K562 (cell line): Measurements from ENCODE around the gene OAT. TPM values are rescaled to one million over a fixed set of nuclear protein-coding genes. Genes with fewer than 3 reads are reported as not detected.

Experiments used
- ATF1 ChIP-seq, 2 experiments: fragments of 450-650 bp in 1 of 2; IDR thresholded peaks; 2 replicates each; pipeline ENCODE4 v1.6.1; 2016; ENCODE audit warnings: missing compliant biosample characterization in 1 of 2, missing genetic modification characterization in 1 of 2
- BDP1 ChIP-seq: IDR thresholded peaks from 3 replicates; pipeline ENCODE4 v1.6.1; 2011; ENCODE audit not compliant: insufficient read length, insufficient read depth
- CHD4 ChIP-seq: fragments of 200-600 bp; sonication (generic); IDR thresholded peaks from 3 replicates; pipeline ENCODE4 v1.6.1; 2012; ENCODE audit warnings: low read depth, mild to moderate bottlenecking, mixed read lengths, low read length, inconsistent platforms; ENCODE audit not compliant: insufficient read depth, insufficient replicate concordance, poor library complexity, severe bottlenecking
- CXXC5 ChIP-seq: fragments of 250-450 bp; sonication (Bioruptor Pico); IDR thresholded peaks from 2 replicates; pipeline ENCODE4 v1.8.0; 2022; ENCODE audit warnings: inconsistent platforms, mild to moderate bottlenecking, moderate library complexity
- GATAD2B ChIP-seq: fragments of 450-650 bp; IDR thresholded peaks from 2 replicates; pipeline ENCODE4 v1.6.1; 2017; ENCODE audit warnings: mild to moderate bottlenecking, borderline replicate concordance
- KLF1 ChIP-seq: fragments of 450-650 bp; IDR thresholded peaks from 2 replicates; pipeline ENCODE4 v1.6.1; 2016; ENCODE audit warnings: missing genetic modification characterization, missing compliant biosample characterization
- MAX ChIP-seq: sonication (generic); formaldehyde crosslinking; IDR thresholded peaks from 2 replicates; pipeline ENCODE4 v1.9.0; 2022; ENCODE audit warnings: mild to moderate bottlenecking, missing genetic modification reagents
- MYNN ChIP-seq, 2 experiments: sonication (generic); formaldehyde crosslinking in 1 of 2; IDR thresholded peaks; 2 replicates each; pipeline versions ENCODE4 v1.5.0 to v1.6.1; 2016 to 2020; ENCODE audit warnings: antibody characterized with exemption in 1 of 2, missing genetic modification reagents in 1 of 2
- NFIX ChIP-seq: fragments of 250-450 bp; sonication (Bioruptor Pico); IDR thresholded peaks from 2 replicates; pipeline ENCODE4 v1.4.0; 2020; ENCODE audit warnings: low read depth, mild to moderate bottlenecking, moderate library complexity
- NFXL1 ChIP-seq: fragments of 450-650 bp; formaldehyde crosslinking; IDR thresholded peaks from 2 replicates; pipeline ENCODE4 v1.4.0; 2021; ENCODE audit warnings: mild to moderate bottlenecking
- PBX2 ChIP-seq, 2 experiments: IDR thresholded peaks in 1 of 2; conservative IDR thresholded peaks in 1 of 2; 2 replicates each; pipeline ENCODE4 v1.6.1; 2016; ENCODE audit warnings: low read depth in 2 of 2, mild to moderate bottlenecking in 1 of 2, missing compliant biosample characterization in 1 of 2, missing genetic modification characterization in 1 of 2, moderate library complexity in 1 of 2
- PCBP1 ChIP-seq: fragments of 200-400 bp; formaldehyde crosslinking; IDR thresholded peaks from 2 replicates; pipeline ENCODE4 v1.6.1; 2018; ENCODE audit warnings: mild to moderate bottlenecking, low read depth, low read length; ENCODE audit not compliant: poor library complexity, severe bottlenecking
- PKNOX1 ChIP-seq: fragments of 450-650 bp; IDR thresholded peaks from 2 replicates; pipeline ENCODE4 v1.6.1; 2016
- SIN3A ChIP-seq, 2 experiments: fragments of 150-350 bp in 1 of 2; IDR thresholded peaks; 2 replicates each; pipeline ENCODE4 v1.6.1; 2011 to 2016; ENCODE audit warnings: borderline replicate concordance in 2 of 2, low read depth in 2 of 2, low read length in 2 of 2, mild to moderate bottlenecking in 2 of 2, moderate library complexity in 2 of 2; ENCODE audit not compliant: control insufficient read depth in 1 of 2
- SMC3 ChIP-seq: conservative IDR thresholded peaks from 2 replicates; pipeline ENCODE4 v1.6.1; 2011; ENCODE audit warnings: low read depth, low read length, improper control_type of control experiment; ENCODE audit not compliant: insufficient read depth
- STAG1 ChIP-seq: sonication (generic); formaldehyde crosslinking; IDR thresholded peaks from 2 replicates; pipeline ENCODE4 v1.5.0; 2020; ENCODE audit warnings: missing genetic modification reagents, borderline replicate concordance
- TAF9B ChIP-seq: fragments of 450-650 bp; IDR thresholded peaks from 2 replicates; pipeline ENCODE4 v1.6.1; 2018; ENCODE audit warnings: mild to moderate bottlenecking; ENCODE audit not compliant: partially characterized antibody
- YY1 ChIP-seq, 3 experiments: IDR thresholded peaks; 2 replicates each; pipeline ENCODE4 v1.6.1; 2011; ENCODE audit warnings: low read length in 2 of 3, mild to moderate bottlenecking in 2 of 3, moderate library complexity in 2 of 3, borderline replicate concordance in 1 of 3, control low read depth in 1 of 3, low read depth in 1 of 3; ENCODE audit not compliant: insufficient read depth in 3 of 3, insufficient replicate concordance in 2 of 3, control insufficient read depth in 1 of 3, insufficient read length in 1 of 3; ENCODE audit errors: extremely low read depth in 1 of 3
- ZEB2 ChIP-seq: fragments of 450-650 bp; IDR thresholded peaks from 2 replicates; pipeline ENCODE4 v1.6.1; 2016
- ZNF184 ChIP-seq: sonication (generic); formaldehyde crosslinking; IDR thresholded peaks from 2 replicates; pipeline ENCODE4 v1.5.0; 2020; ENCODE audit warnings: missing genetic modification reagents
- ZNF589 ChIP-seq: fragments of 200-800 bp; sonication (Bioruptor generic); IDR thresholded peaks from 2 replicates; pipeline ENCODE4 v1.6.1; 2016; ENCODE audit warnings: low read depth, missing genetic modification characterization, missing compliant biosample characterization
- polyA plus RNA-seq, 8 experiments: library from polyadenylated mRNA; depleted of rRNA in 4 of 8; stranded (reverse) in 5 of 8; unstranded in 3 of 8; fragments of >200 nt; fragmentation: Nextera tagmentation in 2 of 8; fragmentation: Illumina TruSeq in 1 of 8; extraction: Ambion mirVana in 2 of 8; extraction: Trizol in 1 of 8; gene quantifications; 2 replicates each; pipeline versions ENCODE4 v1.2.1 to v1.2.3, GENCODE V29; 2011 to 2014; ENCODE audit warnings: inconsistent platforms in 1 of 8, missing spikeins in 1 of 8
- total RNA-seq, 7 experiments: library from RNA; depleted of rRNA in 6 of 7; stranded (reverse); fragments of >200 nt in 6 of 7; fragmentation: Illumina TruSeq in 2 of 7; extraction: Trizol in 2 of 7; gene quantifications; 2 replicates each; pipeline versions ENCODE4 v1.2.1 to v1.2.3, GENCODE V29; 2011 to 2021; ENCODE audit warnings: low replicate concordance in 1 of 7

Gene OAT
- total and polyA plus RNA-seq, 9 of the 15 experiments (the other 6 are each of a cell fraction or from before 2014, with no cell fraction given) = 100 to 312 (median 163) TPM

DNA sequence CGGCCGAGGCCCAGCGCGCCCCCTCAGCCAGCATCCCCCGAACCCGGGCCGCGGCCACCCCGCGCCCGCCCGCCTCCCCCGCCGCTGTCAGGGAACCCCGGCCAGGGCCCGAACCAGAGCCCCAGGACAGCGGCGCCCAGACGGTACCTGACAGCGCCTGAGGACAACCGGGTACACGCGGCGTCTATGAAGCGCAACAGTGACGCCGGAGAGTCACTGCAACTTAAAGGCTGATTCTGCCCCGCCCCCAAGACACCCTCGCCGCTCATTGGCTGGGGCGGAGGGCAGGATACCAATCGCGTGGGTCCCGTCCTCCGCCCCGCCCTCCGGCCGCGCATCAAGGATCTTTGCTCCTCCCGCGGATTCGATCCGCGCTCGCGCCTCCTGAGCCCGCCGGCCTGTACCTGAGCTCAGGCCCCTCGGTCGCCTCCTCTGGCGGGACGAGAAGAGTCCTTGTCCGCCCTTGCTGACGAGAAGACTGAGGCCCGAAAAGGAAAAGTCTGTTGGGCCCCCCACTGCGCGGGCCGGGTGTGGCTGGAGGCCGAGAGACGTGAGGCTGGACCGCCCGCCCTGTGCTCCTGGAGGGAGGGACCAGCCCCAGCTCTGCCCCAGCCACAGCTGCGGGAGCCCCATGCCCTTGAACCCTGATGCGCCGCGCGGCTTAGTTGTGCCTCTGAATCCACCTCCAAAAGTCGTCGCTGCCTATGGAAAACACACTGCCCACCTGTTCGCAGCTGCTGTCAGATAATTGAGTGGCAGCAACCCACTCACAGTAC lies at the start of gene OAT (continued):
- no peak for TF ChIP-seq PBX2 (CRISPR knock-in tag; IDR thresholded peaks at IDR 0.05; ENCODE audit: low read depth)
- no peak for TF ChIP-seq PBX2 (tag; conservative IDR thresholded peaks at IDR 0.05; ENCODE audit: low read depth)
- no peak for TF ChIP-seq YY1 (IDR thresholded peaks at IDR 0.05; ENCODE audit: borderline replicate concordance in 1 of 3, control insufficient read depth in 1 of 3, extremely low read depth in 1 of 3, insufficient read depth in 3 of 3, insufficient read length in 1 of 3, insufficient replicate concordance in 2 of 3, low read depth in 1 of 3, low read length in 2 of 3)
- 0 out of 2 replicates have a peak, but pooled peaks have one; percentile 52 for TF ChIP-seq KLF1 (tag)
- peak; percentile 18 for TF ChIP-seq PCBP1
- TF ChIP-seq TAF9B = peak; percentile 21
- TF ChIP-seq BDP1 = no peak
- peak; percentile 38; the same call in 1 of the 2 replicates for TF ChIP-seq ZEB2
- no peak for TF ChIP-seq ZNF589 (CRISPR knock-in tag)
- no peak for TF ChIP-seq MYNN (IDR thresholded peaks at IDR 0.05)
- no peak for TF ChIP-seq MYNN (CRISPR knock-in tag; IDR thresholded peaks at IDR 0.05)
- peak; percentile 35; the same call in 1 of the 2 replicates for TF ChIP-seq PKNOX1
- TF ChIP-seq CXXC5 (CRISPR knock-in tag) = peak; percentile 75
- TF ChIP-seq NFXL1 (CRISPR knock-in tag) = no peak
- TF ChIP-seq NFIX = no peak
- TF ChIP-seq CHD4 = no peak
- TF ChIP-seq ZNF184 (CRISPR knock-in tag) = no peak
- TF ChIP-seq MAX = no peak; the same call in 1 of the 2 replicates
- TF ChIP-seq SMC3 = no peak
- no peak for TF ChIP-seq GATAD2B
- TF ChIP-seq SIN3A (IDR thresholded peaks at IDR 0.05; ENCODE audit: borderline replicate concordance in 2 of 2, control insufficient read depth in 1 of 2, low read depth in 2 of 2, low read length in 2 of 2) = peak; percentile 80; a peak in 2 of 4 replicates
- no peak for TF ChIP-seq STAG1 (CRISPR knock-in tag)
- TF ChIP-seq ATF1 (CRISPR knock-in tag; IDR thresholded peaks at IDR 0.05) = no peak
- TF ChIP-seq ATF1 (tag; IDR thresholded peaks at IDR 0.05) = peak; percentile 86
